Measurements from ENCODE around the gene SSTR3.
A peak's percentile ranks its signal among the peaks of the same experiment; 100 is the strongest.

The SSTR3 gene

DNA sequence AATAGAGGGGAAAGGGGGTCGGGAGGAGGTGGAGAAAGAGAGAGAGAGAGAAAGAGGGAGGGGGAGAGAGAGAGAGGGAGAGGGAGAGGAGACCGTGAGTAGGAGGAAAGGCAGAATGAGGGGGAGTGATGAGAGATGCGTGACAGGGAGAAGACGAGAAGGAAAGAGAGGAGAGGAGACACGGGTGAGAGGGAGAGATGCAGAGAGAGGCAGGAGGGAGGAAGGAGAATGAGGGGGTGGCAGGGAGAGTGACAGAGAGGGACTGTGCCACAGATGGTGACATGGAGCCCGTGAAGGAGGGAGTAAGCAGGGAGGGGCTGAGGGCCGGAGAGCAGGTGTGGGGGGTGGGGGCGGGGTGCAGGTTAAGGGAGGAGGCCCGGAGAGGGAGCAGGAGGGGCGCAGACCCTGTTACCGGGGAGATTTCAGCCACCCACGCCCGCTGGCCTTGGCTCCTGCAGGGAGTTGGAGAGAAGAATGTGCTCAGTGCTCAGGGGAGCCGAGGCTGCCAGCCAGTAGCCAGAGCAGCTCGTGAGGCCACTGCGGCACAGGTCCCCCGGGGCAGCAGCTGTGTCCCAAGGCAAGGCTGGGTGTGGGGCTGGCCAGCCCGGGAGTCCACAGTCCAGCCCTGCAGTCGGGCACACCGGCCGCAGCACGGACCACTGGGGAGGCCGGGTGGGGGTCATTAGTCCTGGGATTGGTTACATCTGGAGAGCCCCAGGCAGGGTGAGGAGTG lies at the start of gene SSTR3:
TSS of gene SSTR3 (minus strand) at position 304 of the 733 bp plus-strand sequence. CDS start 4,674 bp downstream, outside the sequence.
- no peak for TF ChIP-seq ZC3H10 (CRISPR knock-in tag; IDR thresholded peaks at IDR 0.05)
- TF ChIP-seq, protein P1, sequence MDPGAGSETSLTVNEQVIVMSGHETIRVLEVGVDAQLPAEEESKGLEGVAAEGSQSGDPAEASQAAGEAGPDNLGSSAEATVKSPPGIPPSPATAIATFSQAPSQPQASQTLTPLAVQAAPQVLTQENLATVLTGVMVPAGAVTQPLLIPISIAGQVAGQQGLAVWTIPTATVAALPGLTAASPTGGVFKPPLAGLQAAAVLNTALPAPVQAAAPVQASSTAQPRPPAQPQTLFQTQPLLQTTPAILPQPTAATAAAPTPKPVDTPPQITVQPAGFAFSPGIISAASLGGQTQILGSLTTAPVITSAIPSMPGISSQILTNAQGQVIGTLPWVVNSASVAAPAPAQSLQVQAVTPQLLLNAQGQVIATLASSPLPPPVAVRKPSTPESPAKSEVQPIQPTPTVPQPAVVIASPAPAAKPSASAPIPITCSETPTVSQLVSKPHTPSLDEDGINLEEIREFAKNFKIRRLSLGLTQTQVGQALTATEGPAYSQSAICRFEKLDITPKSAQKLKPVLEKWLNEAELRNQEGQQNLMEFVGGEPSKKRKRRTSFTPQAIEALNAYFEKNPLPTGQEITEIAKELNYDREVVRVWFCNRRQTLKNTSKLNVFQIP (CRISPR knock-in tag; IDR thresholded peaks at IDR 0.05; ENCODE audit: borderline replicate concordance, low read depth) = no peak
- peak; percentile 70 for ATAC-seq

GRCh38 chr22:37260901-37261336 lies 48.6 kb upstream of the SSTR3 start:
- no peak for TF ChIP-seq CREB5 (CRISPR knock-in tag; IDR thresholded peaks at IDR 0.05; ENCODE audit: low read depth)
- ATAC-seq = peak; percentile 82

DNA sequence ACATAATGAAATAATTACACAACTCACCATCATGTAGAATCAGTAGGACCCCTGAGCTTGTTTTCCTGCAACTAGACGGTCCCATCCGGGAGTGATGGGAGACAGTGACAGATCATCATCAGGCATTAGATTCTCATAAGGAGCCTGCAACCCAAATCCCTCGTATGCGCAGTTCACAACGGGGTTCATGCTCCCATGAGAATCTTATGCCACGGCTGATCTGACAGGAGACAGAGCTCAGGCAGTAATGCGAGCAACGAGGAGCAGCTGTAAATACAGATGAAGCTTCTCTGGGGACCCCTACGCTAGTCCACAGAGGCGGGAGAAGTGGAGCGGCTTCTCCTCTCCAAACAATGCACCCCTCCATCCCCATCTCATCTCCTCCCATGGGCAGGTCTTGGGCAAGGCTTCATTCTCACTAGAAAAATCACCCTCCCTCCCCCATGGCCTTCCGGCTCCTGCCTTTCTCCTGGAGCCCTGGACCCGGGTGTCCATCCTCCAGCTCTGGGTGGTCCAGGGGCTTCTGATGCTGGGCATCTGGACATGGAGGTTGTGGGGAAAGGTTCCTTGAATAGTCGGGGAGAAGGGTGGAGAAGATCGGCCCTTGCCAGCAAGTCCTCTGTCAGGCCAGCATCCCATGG lies 48.0 kb upstream of the SSTR3 start:
- no peak for TF ChIP-seq ISL1 (CRISPR knock-in tag; IDR thresholded peaks at IDR 0.05)
- TF ChIP-seq ESRRG (CRISPR knock-in tag; IDR thresholded peaks at IDR 0.05) = no peak
- no peak for TF ChIP-seq ARNTL (CRISPR knock-in tag; IDR thresholded peaks at IDR 0.05; ENCODE audit: borderline replicate concordance, low read depth)
- TF ChIP-seq BACH2 (CRISPR knock-in tag; IDR thresholded peaks at IDR 0.05; ENCODE audit: borderline replicate concordance) = no peak
- no peak for TF ChIP-seq ZNF565 (CRISPR knock-in tag; conservative IDR thresholded peaks at IDR 0.05; ENCODE audit: low read depth)
- no peak for TF ChIP-seq ZFP3 (CRISPR knock-in tag; IDR thresholded peaks at IDR 0.05)
- TF ChIP-seq ZNF8 (CRISPR knock-in tag; IDR thresholded peaks at IDR 0.05) = no peak
- TF ChIP-seq CSDC2 (CRISPR knock-in tag; IDR thresholded peaks at IDR 0.05) = no peak
- TF ChIP-seq OSR1 (CRISPR knock-in tag; IDR thresholded peaks at IDR 0.05) = no peak
- no peak for TF ChIP-seq CREB5 (CRISPR knock-in tag; IDR thresholded peaks at IDR 0.05; ENCODE audit: low read depth)
- no peak for TF ChIP-seq PATZ1 (CRISPR knock-in tag; IDR thresholded peaks at IDR 0.05; ENCODE audit: borderline replicate concordance)
- TF ChIP-seq GLIS3 (CRISPR knock-in tag; IDR thresholded peaks at IDR 0.05) = no peak
- no peak for TF ChIP-seq RARB (CRISPR knock-in tag; IDR thresholded peaks at IDR 0.05)
- no peak for TF ChIP-seq PPARA (CRISPR knock-in tag; IDR thresholded peaks at IDR 0.05; ENCODE audit: borderline replicate concordance)
- TF ChIP-seq TSHZ2 (CRISPR knock-in tag; IDR thresholded peaks at IDR 0.05) = no peak
- TF ChIP-seq ZC3H10 (CRISPR knock-in tag; IDR thresholded peaks at IDR 0.05) = no peak
- no peak for TF ChIP-seq TOX (CRISPR knock-in tag; IDR thresholded peaks at IDR 0.05; ENCODE audit: borderline replicate concordance)
- TF ChIP-seq ZFP30 (CRISPR knock-in tag; IDR thresholded peaks at IDR 0.05) = no peak
- no peak for TF ChIP-seq ZNF70 (CRISPR knock-in tag; IDR thresholded peaks at IDR 0.05)
- TF ChIP-seq SNAI2 (CRISPR knock-in tag; IDR thresholded peaks at IDR 0.05) = no peak

More for the DNA sequence above, 48.0 kb upstream of the SSTR3 start:
- ATAC-seq = peak; percentile 23

Measured in SK-N-SH treated with all-trans-retinoic acid at 6 μM for 48 hours (cell line).